ENCODE data around the gene PTPRE. TPM values are rescaled to one million over a fixed set of nuclear protein-coding genes. Genes with fewer than 3 reads are reported as not detected.

Gene PTPRE
- total RNA-seq, 1 experiment from 2014 or later, result 0.50 TPM

DNA sequence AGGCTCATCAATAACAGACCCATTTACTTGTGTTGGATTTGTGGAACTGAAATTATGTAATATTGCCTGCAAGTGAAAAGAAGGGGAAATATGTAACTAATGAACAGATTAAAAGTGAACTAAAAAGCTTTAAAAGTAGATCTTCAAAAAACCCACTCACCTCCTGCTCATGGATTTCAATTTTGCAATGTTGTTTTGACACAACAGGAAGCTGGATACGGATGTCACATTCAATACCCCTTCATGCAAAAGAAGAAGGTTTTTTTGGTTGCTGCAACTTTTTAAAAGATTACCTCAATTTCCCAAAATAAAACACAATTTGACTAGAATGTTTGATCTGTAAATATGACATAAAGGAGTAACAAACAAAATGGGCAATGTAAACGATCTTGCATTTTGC is 216.0 kb downstream of the PTPRE start:
- POLR2A ChIA-PET, result no interaction called here
- Mint-ChIP-seq H3K36me3 (ENCODE audit: insufficient read depth, unreplicated experiment) (peaks cover 75% of the 10 kb centered on the region), H3K27ac (ENCODE audit: unreplicated experiment) (no peak overlapping the region), H3K4me1 (ENCODE audit: low read depth, unreplicated experiment) (peaks cover 9% of the 10 kb centered on the region), H3K9me3 (ENCODE audit: unreplicated experiment) (no peaks in the 10 kb centered on the region), H3K27me3 (ENCODE audit: insufficient read depth, unreplicated experiment) (no peaks in the 10 kb centered on the region), H3K4me3 (ENCODE audit: unreplicated experiment) (no peak overlapping the region)
- Histone ChIP-seq H3K4me1 (peaks cover 25% of the 10 kb centered on the region), H3K36me3 (ENCODE audit: control insufficient read depth, insufficient read depth, low read length) (peaks cover 4% of the 10 kb centered on the region; the same call in 1 of the 2 replicates), H3K4me3 (ENCODE audit: low read depth, low read length) (no peak overlapping the region), H3K27me3 (replicated peaks; ENCODE audit: control insufficient read depth, insufficient read depth, low read length) (no peaks in the 10 kb centered on the region), H3K9me3 (no peaks in the 10 kb centered on the region)
- no peak for TF ChIP-seq CTCF (IDR thresholded peaks at IDR 0.05; ENCODE audit: insufficient read depth in 1 of 2, low read depth in 1 of 2, low read length in 1 of 2, severe bottlenecking in 1 of 2, unreplicated experiment in 1 of 2)
- CTCF ChIA-PET, result no interaction called here
- intact Hi-C loops (cut with micrococcal nuclease; ENCODE audit: unreplicated experiment), result no loop called here
- no peak for DNase-seq
- no TSS peak for BruUV-seq (replicated peaks)

DNA sequence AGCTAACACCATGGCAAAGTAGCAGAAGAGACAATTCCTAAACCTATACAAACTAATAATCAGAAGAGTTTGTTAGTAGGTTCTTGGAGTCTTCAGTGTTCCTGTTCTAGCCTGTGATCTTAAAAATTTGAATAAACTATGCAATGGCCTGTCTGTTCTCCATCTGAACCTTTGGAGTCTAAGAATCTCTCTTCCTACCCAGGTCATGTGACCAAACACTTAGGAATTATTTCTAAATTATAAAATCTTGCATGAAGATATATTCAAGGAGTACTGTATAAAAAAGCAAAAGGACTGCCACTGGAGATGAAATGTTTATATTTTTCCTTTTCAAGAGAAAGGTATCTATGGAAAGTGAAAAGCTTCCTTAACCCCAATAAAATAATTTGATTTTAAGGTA is 216.9 kb downstream of the PTPRE start:
- H3K27me3 Mint-ChIP-seq (ENCODE audit: insufficient read depth, unreplicated experiment), result no peaks in the 10 kb centered on the region
- Histone ChIP-seq H3K4me3 (ENCODE audit: low read depth, low read length) (no peak overlapping the region), H3K9me3 (no peaks in the 10 kb centered on the region), H3K27me3 (replicated peaks; ENCODE audit: control insufficient read depth, insufficient read depth, low read length) (no peaks in the 10 kb centered on the region), H3K36me3 (ENCODE audit: control insufficient read depth, insufficient read depth, low read length) (peaks cover 2% of the 10 kb centered on the region; the same call in 1 of the 2 replicates), H3K4me1 (peaks cover 26% of the 10 kb centered on the region)
- CTCF ChIA-PET, result no interaction called here
- TF ChIP-seq CTCF (IDR thresholded peaks at IDR 0.05; ENCODE audit: insufficient read depth in 1 of 2, low read depth in 1 of 2, low read length in 1 of 2, severe bottlenecking in 1 of 2, unreplicated experiment in 1 of 2), result no peak
- no peak for DNase-seq
- H3K36me3 Mint-ChIP-seq (ENCODE audit: insufficient read depth, unreplicated experiment), result peaks cover 66% of the 10 kb centered on the region
- H3K9me3 Mint-ChIP-seq (ENCODE audit: unreplicated experiment), result no peaks in the 10 kb centered on the region
- H3K4me1 Mint-ChIP-seq (ENCODE audit: low read depth, unreplicated experiment), result peaks cover 9% of the 10 kb centered on the region
- H3K4me3 Mint-ChIP-seq (ENCODE audit: unreplicated experiment), result peak overlapping the region; percentile 86
- BruUV-seq (replicated peaks), result no TSS peak
- peak overlapping the region; percentile 77 for H3K27ac Mint-ChIP-seq (ENCODE audit: unreplicated experiment)
- intact Hi-C loops (cut with micrococcal nuclease; ENCODE audit: unreplicated experiment), result no loop called here
- POLR2A ChIA-PET, result no interaction called here

GRCh38 chr10:128124813-128125403 is 218.0 kb downstream of the PTPRE start:
- no peaks in the 10 kb centered on the region for H3K9me3 ChIP-seq
- CTCF ChIA-PET, result no interaction called here
- intact Hi-C loops (cut with micrococcal nuclease; ENCODE audit: unreplicated experiment), result no loop called here
- Mint-ChIP-seq H3K36me3 (ENCODE audit: insufficient read depth, unreplicated experiment) (peaks cover 56% of the 10 kb centered on the region), H3K9me3 (ENCODE audit: unreplicated experiment) (no peaks in the 10 kb centered on the region), H3K27ac (ENCODE audit: unreplicated experiment) (peak overlapping the region; percentile 77), H3K27me3 (ENCODE audit: insufficient read depth, unreplicated experiment) (no peaks in the 10 kb centered on the region), H3K4me1 (ENCODE audit: low read depth, unreplicated experiment) (peaks cover 9% of the 10 kb centered on the region), H3K4me3 (ENCODE audit: unreplicated experiment) (peak overlapping the region; percentile 86)
- TF ChIP-seq CTCF (IDR thresholded peaks at IDR 0.05; ENCODE audit: insufficient read depth in 1 of 2, low read depth in 1 of 2, low read length in 1 of 2, severe bottlenecking in 1 of 2, unreplicated experiment in 1 of 2), result no peak
- peaks cover 26% of the 10 kb centered on the region for H3K4me1 ChIP-seq
- H3K36me3 ChIP-seq (ENCODE audit: control insufficient read depth, insufficient read depth, low read length), result no peaks in the 10 kb centered on the region; the same call in 1 of the 2 replicates
- no peak for DNase-seq
- no peaks in the 10 kb centered on the region for H3K27me3 ChIP-seq (replicated peaks; ENCODE audit: control insufficient read depth, insufficient read depth, low read length)
- POLR2A ChIA-PET, result no interaction called here
- BruUV-seq (replicated peaks), result no TSS peak
- H3K4me3 ChIP-seq (ENCODE audit: low read depth, low read length), result peak overlapping the region; percentile 98
